C4-2B (cell line): ENCODE results near the gene CNFN.

Source experiments
- CTCF ChIP-seq: fragments of 450-650 bp; conservative IDR thresholded peaks from 2 replicates; pipeline ENCODE4 v1.5.1; 2017; ENCODE audit warnings: mild to moderate bottlenecking
- ZFX ChIP-seq: fragments of 450-650 bp; IDR thresholded peaks from 2 replicates; pipeline ENCODE4 v1.6.1; 2017

- TF ChIP-seq CTCF (no peak), ZFX (no peak)
These were observed 21.3 kb downstream of the CNFN start for GRCh38 chr19:42368765-42369164.
